GM12878 (cell line): Measurements from ENCODE around the gene SLC2A9. TPM values are rescaled to one million over a fixed set of nuclear protein-coding genes. Genes with fewer than 3 reads are reported as not detected.

Experiments
- ATAC-seq: fragments of 200-7000 bp; cut with Tn5 transposase; 3 replicates; pipeline ENCODE4 v1.9.1; 2020; ENCODE audit warnings: mild to moderate bottlenecking, moderate library complexity
- BruUV-seq: library from RNA; stranded (reverse); fragments of 400-500 nt; replicated peaks from 2 replicates; lab custom pipeline; 2021; lab: Mats Ljungman, UMichigan
- CTCF ChIA-PET: fragments of 300-600 bp; sonication (Branson Sonifier 250); formaldehyde crosslinking; extraction: SDS; loops from one replicate; lab custom pipeline; 2021; ENCODE audit warnings: inconsistent platforms; lab: Yijun Ruan, JAX
- POLR2A ChIA-PET: fragments of 350-600 bp; formaldehyde crosslinking; extraction: SDS; loops from one replicate; lab custom pipeline; 2021; ENCODE audit warnings: inconsistent platforms; lab: Charles Lee
- RAD21 ChIA-PET: fragments of 300-600 bp; sonication (Branson Sonifier 250); formaldehyde crosslinking; loops from one replicate; lab custom pipeline; 2023; ENCODE audit warnings: antibody characterized with exemption; ENCODE audit not compliant: unreplicated experiment; lab: Charles Lee
- SMC1A ChIA-PET: fragments of 300-600 bp; sonication (Branson Sonifier 250); formaldehyde crosslinking; loops from one replicate; lab custom pipeline; 2023; ENCODE audit not compliant: unreplicated experiment, uncharacterized antibody; lab: Charles Lee
- DNase-seq: peaks from one replicate; pipeline ENCODE4 v3.0.0-alpha.2; 2011; ENCODE audit warnings: low read depth, low spot score
- FAIRE-seq: peaks from 3 replicates; lab custom pipeline; 2011; peaks lifted over from hg19 to GRCh38; lab: Jason Lieb, UNC
- H2AFZ ChIP-seq: 2 replicates; pipeline ENCODE4 v1.6.0; 2011; ENCODE audit warnings: low read depth, low read length, control low read depth; ENCODE audit not compliant: control insufficient read depth
- H3K27ac ChIP-seq: 2 replicates; pipeline ENCODE4 v1.5.1; 2011; ENCODE audit warnings: control low read depth; ENCODE audit not compliant: control insufficient read depth, insufficient read depth
- H3K27me3 ChIP-seq, 2 experiments: replicated peaks in 1 of 2; 2 replicates each; pipeline versions ENCODE4 v1.6.0 to v1.6.1; 2011; ENCODE audit warnings: low read length in 1 of 2; ENCODE audit not compliant: control insufficient read depth in 2 of 2, insufficient read depth in 2 of 2
- H3K36me3 ChIP-seq, 2 experiments: 2 replicates each; pipeline ENCODE4 v1.5.1; 2011; ENCODE audit warnings: low read length in 1 of 2; ENCODE audit not compliant: control insufficient read depth in 2 of 2, insufficient read depth in 2 of 2
- H3K4me1 ChIP-seq: 2 replicates; pipeline ENCODE4 v1.6.1; 2011; ENCODE audit warnings: mild to moderate bottlenecking, low read length, moderate library complexity, mixed read lengths; ENCODE audit not compliant: control insufficient read depth, insufficient read depth
- H3K4me2 ChIP-seq: 2 replicates; pipeline ENCODE4 v1.6.0; 2011; ENCODE audit warnings: control low read depth; ENCODE audit not compliant: control insufficient read depth, insufficient read depth
- H3K4me3 ChIP-seq: fragments of 200-600 bp; sonication (generic); 2 replicates; pipeline ENCODE4 v1.5.1; 2016
- H3K79me2 ChIP-seq: 2 replicates; pipeline ENCODE4 v1.6.0; 2011; ENCODE audit warnings: low read length; ENCODE audit not compliant: control insufficient read depth, insufficient read depth
- H3K9ac ChIP-seq: 2 replicates; pipeline ENCODE4 v1.8.0; 2011; ENCODE audit warnings: low read length, control low read depth, mixed read lengths; ENCODE audit not compliant: control insufficient read depth, insufficient read depth
- H3K9me3 ChIP-seq: replicated peaks from 3 replicates; pipeline ENCODE4 v1.5.1; 2011; ENCODE audit warnings: mild to moderate bottlenecking, low read length; ENCODE audit not compliant: control insufficient read depth, insufficient read depth
- H4K20me1 ChIP-seq: 2 replicates; pipeline ENCODE4 v1.6.0; 2011; ENCODE audit not compliant: control insufficient read depth, insufficient read depth
- HCFC1 ChIP-seq: fragments of 150-350 bp; IDR thresholded peaks from 2 replicates; pipeline ENCODE4 v1.6.1; 2014; ENCODE audit warnings: low read length
- MTA2 ChIP-seq: fragments of 450-650 bp; IDR thresholded peaks from 2 replicates; pipeline ENCODE4 v1.6.1; 2016; ENCODE audit warnings: low read depth, mild to moderate bottlenecking, moderate library complexity
- MYB ChIP-seq: fragments of 150-350 bp; IDR thresholded peaks from 2 replicates; pipeline ENCODE4 v1.6.1; 2014; ENCODE audit warnings: mild to moderate bottlenecking, low read depth, low read length, borderline replicate concordance
- RAD51 ChIP-seq: fragments of 450-650 bp; IDR thresholded peaks from 2 replicates; pipeline ENCODE4 v1.6.1; 2016; ENCODE audit warnings: moderate library complexity, mild to moderate bottlenecking, inconsistent platforms
- WGBS: methylation state at CpG from one replicate; pipeline ENCODE4 v1.1.6; 2016; ENCODE audit warnings: low lambda C conversion rate; ENCODE audit not compliant: insufficient replicate concordance, insufficient coverage; ENCODE audit errors: missing lambda C conversion rate; 5-methylcytosine and 5-hydroxymethylcytosine counted together
- in situ Hi-C: fragments of 300-500 bp; cut with MboI; formaldehyde crosslinking; loops from 9 replicates; pipeline ENCODE4 v1.14.3; 2018; ENCODE audit warnings: mixed read lengths
- intact Hi-C: fragments of 100-400 bp; cut with micrococcal nuclease; formaldehyde crosslinking; loops from one replicate; pipeline ENCODE4 v1.14.2; 2022; ENCODE audit not compliant: unreplicated experiment
- polyA plus RNA-seq, 11 experiments: library from polyadenylated mRNA; depleted of rRNA in 4 of 11; unstranded in 6 of 11; stranded (reverse) in 5 of 11; fragments of >200 nt; fragmentation: Nextera tagmentation in 4 of 11; fragmentation: Illumina TruSeq in 1 of 11; extraction: Ambion mirVana in 4 of 11; extraction: Trizol in 1 of 11; gene quantifications; 1 replicate in 1 of 11; 2 replicates in 10 of 11; pipeline versions ENCODE4 v1.2.1 to v1.2.3, GENCODE V29; 2011 to 2016; ENCODE audit warnings: inconsistent platforms in 2 of 11, missing spikeins in 2 of 11, low read depth in 1 of 11
- total RNA-seq, 4 experiments: library from RNA; depleted of rRNA in 3 of 4; stranded (reverse); fragments of >200 nt in 3 of 4; fragmentation: Illumina TruSeq in 1 of 4; extraction: Trizol in 1 of 4; gene quantifications; 2 replicates each; pipeline versions ENCODE4 v1.2.1 to v1.2.3, GENCODE V29; 2013 to 2021
- TF ChIP-seq, protein P1 (sequence below): IDR thresholded peaks from 2 replicates; pipeline ENCODE4 v1.6.1; 2012; ENCODE audit warnings: low read depth, low read length, improper control_type of control experiment
- TF ChIP-seq, protein P2 (sequence below): IDR thresholded peaks from 2 replicates; pipeline ENCODE4 v1.6.1; 2011; ENCODE audit warnings: mild to moderate bottlenecking, low read depth, low read length, moderate library complexity; ENCODE audit not compliant: insufficient replicate concordance

Gene SLC2A9
- total and polyA plus RNA-seq, 10 of the 15 experiments (the other 5 are each of a cell fraction or from before 2014, with no cell fraction given): 0.28 to 2.8 (median 1.2) TPM

- Histone ChIP-seq H3K4me3 (no peak overlapping the region), H3K9ac (no peak overlapping the region), H3K36me3 (no peaks in the 10 kb centered on the region), H3K27me3 (no peaks in the 10 kb centered on the region), H3K4me1 (no peaks in the 10 kb centered on the region), H3K27ac (no peak overlapping the region), H3K4me2 (no peak overlapping the region), H4K20me1 (no peaks in the 10 kb centered on the region), H3K79me2 (no peaks in the 10 kb centered on the region), H3K9me3 (no peaks in the 10 kb centered on the region), H2AFZ (no peak overlapping the region)
- ChIA-PET SMC1A (interaction anchor here (0.9 kb wide), 2 partner anchors 35 to 44 kb away, joined by 3 read pairs; no protein-coding TSS in a partner anchor), CTCF (interaction anchor here (0.8 to 7.7 kb wide), 4 partner anchors 10 to 67 kb away, joined by 3 to 57 read pairs (median 3); no protein-coding TSS in a partner anchor), RAD21 (interaction anchor here (0.7 to 5.2 kb wide), 3 partner anchors 8 to 67 kb away, joined by 4 to 28 read pairs (median 4); no protein-coding TSS in a partner anchor), POLR2A (interaction anchor here (1.5 kb wide), 1 partner anchor 15 kb away, joined by 3 read pairs; no protein-coding TSS in a partner anchor)
- BruUV-seq: no TSS peak
- no peak for FAIRE-seq
- in situ Hi-C loops (no loop called here), intact Hi-C loops (no loop called here)
- WGBS: 43% methylated on average over 10 of the region's 10 CpGs
- ATAC-seq: no peak
- no peak for TF ChIP-seq HCFC1
- TF ChIP-seq, protein P1, sequence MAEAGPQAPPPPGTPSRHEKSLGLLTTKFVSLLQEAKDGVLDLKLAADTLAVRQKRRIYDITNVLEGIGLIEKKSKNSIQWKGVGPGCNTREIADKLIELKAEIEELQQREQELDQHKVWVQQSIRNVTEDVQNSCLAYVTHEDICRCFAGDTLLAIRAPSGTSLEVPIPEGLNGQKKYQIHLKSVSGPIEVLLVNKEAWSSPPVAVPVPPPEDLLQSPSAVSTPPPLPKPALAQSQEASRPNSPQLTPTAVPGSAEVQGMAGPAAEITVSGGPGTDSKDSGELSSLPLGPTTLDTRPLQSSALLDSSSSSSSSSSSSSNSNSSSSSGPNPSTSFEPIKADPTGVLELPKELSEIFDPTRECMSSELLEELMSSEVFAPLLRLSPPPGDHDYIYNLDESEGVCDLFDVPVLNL: no peak
- TF ChIP-seq, protein P2, sequence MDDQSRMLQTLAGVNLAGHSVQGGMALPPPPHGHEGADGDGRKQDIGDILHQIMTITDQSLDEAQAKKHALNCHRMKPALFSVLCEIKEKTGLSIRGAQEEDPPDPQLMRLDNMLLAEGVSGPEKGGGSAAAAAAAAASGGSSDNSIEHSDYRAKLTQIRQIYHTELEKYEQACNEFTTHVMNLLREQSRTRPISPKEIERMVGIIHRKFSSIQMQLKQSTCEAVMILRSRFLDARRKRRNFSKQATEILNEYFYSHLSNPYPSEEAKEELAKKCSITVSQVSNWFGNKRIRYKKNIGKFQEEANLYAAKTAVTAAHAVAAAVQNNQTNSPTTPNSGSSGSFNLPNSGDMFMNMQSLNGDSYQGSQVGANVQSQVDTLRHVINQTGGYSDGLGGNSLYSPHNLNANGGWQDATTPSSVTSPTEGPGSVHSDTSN: no peak
- TF ChIP-seq RAD51: no peak
- TF ChIP-seq MYB: no peak
- no peak for TF ChIP-seq MTA2
- no peak for DNase-seq
Observed at GRCh38 chr4:9947168-9948062, 73.9 kb downstream of the SLC2A9 start.
